Osteocyte (in vitro differentiated cells): Measurements from ENCODE around the gene CPVL. TPM values are rescaled to one million over a fixed set of nuclear protein-coding genes. Genes with fewer than 3 reads are reported as not detected.

Experiments used
- DNase-seq: peaks from one replicate; pipeline ENCODE4 v3.0.0; 2021; ENCODE audit warnings: mixed read lengths; ENCODE audit not compliant: unreplicated experiment; ENCODE audit errors: extremely low spot score
- H3K27ac Mint-ChIP-seq: one replicate; pipeline ENCODE4 v1.8.0; 2021; ENCODE audit warnings: mild to moderate bottlenecking, mixed read lengths; ENCODE audit not compliant: unreplicated experiment
- H3K27me3 Mint-ChIP-seq: one replicate; pipeline ENCODE4 v1.8.0; 2021; ENCODE audit warnings: mixed read lengths; ENCODE audit not compliant: unreplicated experiment
- H3K36me3 Mint-ChIP-seq: one replicate; pipeline ENCODE4 v1.8.0; 2021; ENCODE audit warnings: mixed read lengths; ENCODE audit not compliant: unreplicated experiment
- H3K4me1 Mint-ChIP-seq: one replicate; pipeline ENCODE4 v1.8.0; 2021; ENCODE audit warnings: mixed read lengths; ENCODE audit not compliant: unreplicated experiment
- H3K4me3 Mint-ChIP-seq: one replicate; pipeline ENCODE4 v1.8.0; 2021; ENCODE audit warnings: mild to moderate bottlenecking, moderate library complexity, mixed read lengths; ENCODE audit not compliant: unreplicated experiment
- H3K9me3 Mint-ChIP-seq: one replicate; pipeline ENCODE4 v1.8.0; 2021; ENCODE audit warnings: mixed read lengths; ENCODE audit not compliant: unreplicated experiment
- total RNA-seq: library from RNA; stranded (reverse); gene quantifications from 2 replicates; pipeline ENCODE4 v1.2.1, GENCODE V29; 2021
- TF ChIP-seq, protein P1 (sequence below): fragments of 200-600 bp; sonication (generic); IDR thresholded peaks from 2 replicates; pipeline ENCODE4 v1.5.0; 2021; ENCODE audit warnings: antibody characterized with exemption, mild to moderate bottlenecking, moderate library complexity

CPVL gene
- total RNA-seq, 1 donor from 2014 or later = 2.0 TPM

DNA sequence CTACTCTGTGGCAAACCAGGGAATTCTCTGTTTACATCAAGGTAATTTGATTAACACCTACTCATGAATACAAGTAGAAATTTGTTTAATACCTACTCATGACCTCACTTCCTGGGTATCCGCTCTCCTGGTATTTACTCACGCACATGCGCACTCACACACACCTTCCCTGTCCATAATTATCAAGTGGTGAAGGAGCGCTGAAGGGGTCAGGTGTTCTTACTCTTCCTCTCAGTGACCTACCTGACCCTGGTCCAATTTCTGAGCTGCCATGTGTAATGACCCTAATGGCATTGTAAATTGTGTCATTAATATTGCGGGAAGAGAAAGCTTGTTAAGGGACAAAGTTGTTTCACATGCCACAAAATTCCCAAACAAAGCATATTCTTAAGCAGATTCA lies 146.9 kb downstream of the CPVL start:
- Mint-ChIP-seq H3K9me3 (no peaks in the 10 kb centered on the region), H3K27ac (no peak overlapping the region)

GRCh38 chr7:28998105-28998504 lies 148.2 kb downstream of the CPVL start:
- H3K4me3 Mint-ChIP-seq = no peak overlapping the region
- peaks cover 1% of the 10 kb centered on the region for H3K4me1 Mint-ChIP-seq
- no peaks in the 10 kb centered on the region for H3K36me3 Mint-ChIP-seq

More for the DNA sequence above, 146.9 kb downstream of the CPVL start:
- Mint-ChIP-seq H3K36me3 (no peaks in the 10 kb centered on the region), H3K27me3 (peaks cover 26% of the 10 kb centered on the region), H3K4me1 (peaks cover 1% of the 10 kb centered on the region), H3K4me3 (no peak overlapping the region)
- DNase-seq = no peak
- TF ChIP-seq, protein P1, sequence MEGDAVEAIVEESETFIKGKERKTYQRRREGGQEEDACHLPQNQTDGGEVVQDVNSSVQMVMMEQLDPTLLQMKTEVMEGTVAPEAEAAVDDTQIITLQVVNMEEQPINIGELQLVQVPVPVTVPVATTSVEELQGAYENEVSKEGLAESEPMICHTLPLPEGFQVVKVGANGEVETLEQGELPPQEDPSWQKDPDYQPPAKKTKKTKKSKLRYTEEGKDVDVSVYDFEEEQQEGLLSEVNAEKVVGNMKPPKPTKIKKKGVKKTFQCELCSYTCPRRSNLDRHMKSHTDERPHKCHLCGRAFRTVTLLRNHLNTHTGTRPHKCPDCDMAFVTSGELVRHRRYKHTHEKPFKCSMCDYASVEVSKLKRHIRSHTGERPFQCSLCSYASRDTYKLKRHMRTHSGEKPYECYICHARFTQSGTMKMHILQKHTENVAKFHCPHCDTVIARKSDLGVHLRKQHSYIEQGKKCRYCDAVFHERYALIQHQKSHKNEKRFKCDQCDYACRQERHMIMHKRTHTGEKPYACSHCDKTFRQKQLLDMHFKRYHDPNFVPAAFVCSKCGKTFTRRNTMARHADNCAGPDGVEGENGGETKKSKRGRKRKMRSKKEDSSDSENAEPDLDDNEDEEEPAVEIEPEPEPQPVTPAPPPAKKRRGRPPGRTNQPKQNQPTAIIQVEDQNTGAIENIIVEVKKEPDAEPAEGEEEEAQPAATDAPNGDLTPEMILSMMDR = no peak

DNA sequence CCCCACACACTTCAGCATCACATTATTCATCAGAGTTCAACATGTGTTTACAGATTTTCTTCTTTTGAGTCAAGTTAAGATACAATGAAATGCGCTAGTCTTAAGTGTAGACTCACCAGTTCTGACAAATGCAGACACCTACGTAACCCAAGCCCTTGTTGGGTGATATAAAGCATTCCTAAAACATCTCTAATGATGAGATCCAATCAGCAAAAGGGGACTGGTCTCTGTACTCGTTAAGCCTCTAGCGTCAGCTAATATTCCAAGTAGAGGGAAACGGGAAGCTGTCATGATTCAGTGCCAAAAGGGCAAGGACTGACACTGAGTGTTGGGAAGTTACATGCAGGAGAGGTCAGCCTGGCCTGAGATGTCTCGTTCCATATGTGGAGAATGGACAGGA lies 149.5 kb downstream of the CPVL start:
- no peak overlapping the region for H3K27ac Mint-ChIP-seq
- peaks cover 1% of the 10 kb centered on the region for H3K4me1 Mint-ChIP-seq
- no peaks in the 10 kb centered on the region for H3K9me3 Mint-ChIP-seq
- no peaks in the 10 kb centered on the region for H3K36me3 Mint-ChIP-seq
- H3K27me3 Mint-ChIP-seq = peaks cover 20% of the 10 kb centered on the region
- H3K4me3 Mint-ChIP-seq = no peak overlapping the region
- DNase-seq = no peak
- TF ChIP-seq, protein P1 = no peak

More at GRCh38 chr7:28998105-28998504, 148.2 kb downstream of the CPVL start:
- DNase-seq = no peak
- no peak overlapping the region for H3K27ac Mint-ChIP-seq
- TF ChIP-seq, protein P1 = no peak
- H3K27me3 Mint-ChIP-seq = peaks cover 23% of the 10 kb centered on the region
- H3K9me3 Mint-ChIP-seq = no peaks in the 10 kb centered on the region

GRCh38 chr7:28993371-28993770 lies 153.0 kb downstream of the CPVL start:
- H3K36me3 Mint-ChIP-seq = no peaks in the 10 kb centered on the region
- DNase-seq = no peak
- peaks cover 3% of the 10 kb centered on the region for H3K27me3 Mint-ChIP-seq
- TF ChIP-seq, protein P1 = no peak
- peaks cover 19% of the 10 kb centered on the region for H3K4me1 Mint-ChIP-seq
- H3K27ac Mint-ChIP-seq = no peak overlapping the region
- no peak overlapping the region for H3K4me3 Mint-ChIP-seq
- peaks cover 8% of the 10 kb centered on the region for H3K9me3 Mint-ChIP-seq

DNA sequence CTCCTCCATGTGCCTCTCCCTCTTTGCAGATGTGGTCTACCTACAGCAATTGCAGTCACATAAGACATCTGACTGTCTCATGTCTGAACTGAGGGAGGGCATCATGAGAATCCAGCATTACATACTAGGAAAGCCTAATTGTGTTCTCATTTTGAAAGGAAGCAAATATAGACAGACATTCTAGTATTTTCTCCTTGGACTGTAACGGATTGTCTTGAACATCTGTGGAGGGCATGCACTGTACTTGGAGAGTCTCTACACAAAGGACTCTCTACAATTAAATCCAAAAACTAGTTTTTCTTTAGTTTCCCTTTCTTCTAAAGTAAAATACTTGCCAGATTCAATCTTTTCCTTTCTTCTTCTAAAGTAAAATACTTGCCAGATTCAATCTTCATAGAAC lies 153.5 kb downstream of the CPVL start:
- Mint-ChIP-seq H3K36me3 (no peaks in the 10 kb centered on the region), H3K4me1 (peaks cover 20% of the 10 kb centered on the region), H3K4me3 (no peak overlapping the region), H3K27ac (no peak overlapping the region), H3K9me3 (peaks cover 8% of the 10 kb centered on the region), H3K27me3 (peaks cover 3% of the 10 kb centered on the region)
- TF ChIP-seq, protein P1 = no peak
- no peak for DNase-seq
